H4 (cell line): ENCODE data around the gene ZNF780A. TPM values are rescaled to one million over a fixed set of nuclear protein-coding genes. Genes with fewer than 3 reads are reported as not detected.
"Not testable (repeated sequence)": the region's sequence is repeated elsewhere in the genome, so short reads cannot be mapped to it uniquely, and the experiment has no call there.

Source experiments
- DNase-seq: peaks from one replicate; pipeline ENCODE4 v3.0.0-alpha.2; 2015; ENCODE audit warnings: low spot score
- total RNA-seq: library from RNA; depleted of rRNA; stranded (reverse); fragments of >200 nt; shearing (Covaris generic); gene quantifications from 2 replicates; pipeline ENCODE4 v1.2.3, GENCODE V29; 2014

The ZNF780A gene
- total RNA-seq, 1 experiment from 2014 or later: 17.1 TPM

DNA sequence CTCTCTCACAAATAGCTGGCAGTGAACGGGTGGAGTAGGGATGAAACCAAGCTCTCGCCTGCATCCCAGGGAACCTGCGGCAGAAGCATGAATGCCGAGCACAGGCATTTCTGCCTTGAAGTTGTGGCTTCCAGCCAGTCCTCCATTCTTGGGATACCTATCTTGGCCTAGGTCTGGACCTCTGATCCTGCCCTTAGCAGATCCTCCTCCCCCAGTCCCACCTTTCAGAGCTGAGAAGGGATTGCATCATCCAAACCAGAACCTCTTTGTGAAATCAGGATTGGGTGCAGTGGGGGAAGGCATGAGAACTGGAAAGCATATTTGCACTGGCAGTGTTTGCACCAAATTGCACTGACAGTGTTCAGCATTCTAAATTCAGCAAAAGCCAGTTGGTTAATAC, 5.8 kb downstream of the ZNF780A start:
- DNase-seq: no peak

DNA sequence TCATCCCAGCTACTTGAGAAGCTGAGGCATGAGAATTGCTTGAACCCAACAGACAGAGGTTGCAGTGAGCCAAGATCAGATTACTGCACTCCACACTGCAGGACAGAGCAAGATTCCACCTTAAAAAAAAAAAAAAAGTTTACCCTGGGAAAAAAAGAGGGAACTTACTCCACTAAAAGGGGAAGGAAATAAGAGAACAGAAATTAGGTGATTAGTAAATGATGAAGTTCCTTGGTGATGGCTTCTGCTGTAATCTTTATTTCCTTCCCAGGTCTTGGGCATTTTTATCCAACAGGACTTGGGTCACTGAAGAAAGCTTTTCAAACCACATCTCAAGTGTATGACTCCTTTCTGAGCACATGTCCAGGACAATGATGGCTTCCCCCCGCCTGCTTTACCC, 9.3 kb downstream of the ZNF780A start:
- DNase-seq: no peak

DNA sequence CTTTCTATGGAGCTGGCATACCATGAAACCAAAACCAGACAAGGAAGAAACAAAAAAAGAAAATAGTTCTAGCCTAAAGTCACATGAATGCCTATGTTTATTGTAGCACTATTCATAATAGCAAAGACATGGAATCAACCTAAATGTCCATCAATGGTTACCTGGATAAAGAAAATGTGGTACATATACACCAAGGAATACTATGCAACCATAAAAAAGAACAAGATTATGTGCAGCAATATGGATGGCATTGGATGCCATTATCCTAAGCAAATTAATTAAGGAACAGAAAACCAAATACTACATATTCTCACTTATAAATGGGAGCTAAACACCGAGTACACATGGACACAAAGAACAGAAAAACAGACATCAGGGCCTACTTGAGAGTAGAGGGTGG, 10.5 kb downstream of the ZNF780A start:
- no peak for DNase-seq

DNA sequence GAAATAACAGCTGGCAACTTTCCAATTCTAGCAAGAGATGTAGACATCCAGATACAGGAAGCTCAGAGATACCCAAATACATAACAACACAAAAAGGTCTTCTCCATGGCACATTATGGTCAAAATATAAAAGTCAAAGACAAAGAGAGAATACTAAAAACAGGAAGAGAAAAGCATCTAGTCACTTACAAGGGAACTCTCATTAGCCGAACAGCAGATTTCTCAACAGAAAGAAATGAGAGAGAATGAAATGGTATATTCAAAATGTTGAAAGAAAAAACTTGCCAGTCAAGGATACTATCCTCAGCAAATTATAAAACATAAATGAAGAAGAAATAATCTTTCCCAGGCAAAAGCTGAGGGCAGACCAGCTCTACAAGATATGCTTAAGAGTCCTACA, 12.4 kb downstream of the ZNF780A start:
- no peak for DNase-seq

DNA sequence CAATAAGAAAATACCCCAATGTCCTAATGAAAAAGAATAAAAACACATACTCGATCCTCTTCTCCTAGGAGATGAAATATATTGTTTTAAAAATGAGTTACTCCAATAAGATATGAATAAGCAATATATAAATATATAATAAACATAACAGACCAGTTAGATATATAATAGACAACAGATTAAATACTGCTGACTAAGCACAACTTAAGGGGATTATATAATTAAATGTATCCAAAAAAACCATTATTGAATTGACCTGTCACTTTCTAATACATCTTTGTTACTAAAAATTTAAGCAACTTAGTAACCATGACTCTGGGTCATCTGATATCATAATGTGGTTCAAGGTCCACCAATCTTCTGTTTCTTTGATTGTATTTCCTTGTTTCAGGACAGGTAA, 20.7 kb downstream of the ZNF780A start:
- DNase-seq: no peak

DNA sequence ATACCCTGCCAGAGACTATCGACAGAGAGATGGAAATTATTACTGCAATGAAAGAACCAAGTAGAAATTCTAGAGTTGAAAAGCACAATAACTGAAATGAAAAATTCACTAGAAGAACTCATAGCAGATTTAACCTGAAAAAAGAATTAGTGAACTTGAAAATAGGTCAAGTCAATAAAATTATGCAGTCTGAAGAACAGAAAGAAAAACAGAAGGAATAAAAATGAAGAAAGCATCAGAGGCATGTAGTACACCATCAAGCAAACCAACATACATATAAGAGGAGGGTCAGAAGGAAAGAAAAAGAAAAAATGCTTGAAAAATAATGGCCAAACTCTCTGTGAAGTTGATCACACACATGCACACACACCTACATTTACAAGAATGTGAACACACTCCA, 31.1 kb downstream of the ZNF780A start:
- DNase-seq: no peak

DNA sequence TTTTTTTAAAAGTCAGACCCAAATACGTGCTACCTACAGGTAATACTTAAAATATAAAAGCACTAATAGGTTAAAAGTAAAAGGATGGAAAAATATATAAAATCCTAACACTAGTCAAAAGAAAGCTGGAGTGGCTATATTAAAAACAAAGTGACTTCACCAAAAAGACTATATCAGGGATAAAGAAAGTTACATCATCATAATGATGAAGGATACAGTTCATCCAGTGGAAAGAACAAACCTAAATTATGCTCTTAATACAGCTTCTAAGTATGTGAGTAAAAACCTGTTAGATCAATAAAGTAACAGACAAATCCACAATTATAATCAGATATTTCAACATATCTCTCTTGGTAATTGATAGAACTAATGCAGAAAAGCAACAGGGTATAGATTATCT, 33.6 kb downstream of the ZNF780A start:
- DNase-seq: no peak

DNA sequence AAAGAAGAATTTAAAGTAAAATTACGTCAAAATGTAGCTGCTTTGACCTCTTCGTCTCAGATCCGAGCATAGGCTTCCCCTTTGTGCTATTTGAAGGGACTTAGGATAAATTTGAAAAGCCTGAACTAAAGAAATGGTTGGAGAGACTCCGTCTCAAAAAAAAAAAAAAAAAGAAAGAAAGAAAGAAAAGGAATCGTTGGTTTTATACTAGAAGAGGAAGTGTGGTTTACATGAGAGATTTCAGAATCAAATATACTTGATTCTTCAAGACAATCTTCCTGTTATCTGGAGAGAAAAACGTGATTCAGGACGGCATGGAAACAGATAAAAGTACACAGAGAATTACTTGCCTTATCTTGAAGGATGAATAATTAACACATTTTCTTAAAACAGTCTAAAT, 34.2 kb downstream of the ZNF780A start:
- DNase-seq: no peak

DNA sequence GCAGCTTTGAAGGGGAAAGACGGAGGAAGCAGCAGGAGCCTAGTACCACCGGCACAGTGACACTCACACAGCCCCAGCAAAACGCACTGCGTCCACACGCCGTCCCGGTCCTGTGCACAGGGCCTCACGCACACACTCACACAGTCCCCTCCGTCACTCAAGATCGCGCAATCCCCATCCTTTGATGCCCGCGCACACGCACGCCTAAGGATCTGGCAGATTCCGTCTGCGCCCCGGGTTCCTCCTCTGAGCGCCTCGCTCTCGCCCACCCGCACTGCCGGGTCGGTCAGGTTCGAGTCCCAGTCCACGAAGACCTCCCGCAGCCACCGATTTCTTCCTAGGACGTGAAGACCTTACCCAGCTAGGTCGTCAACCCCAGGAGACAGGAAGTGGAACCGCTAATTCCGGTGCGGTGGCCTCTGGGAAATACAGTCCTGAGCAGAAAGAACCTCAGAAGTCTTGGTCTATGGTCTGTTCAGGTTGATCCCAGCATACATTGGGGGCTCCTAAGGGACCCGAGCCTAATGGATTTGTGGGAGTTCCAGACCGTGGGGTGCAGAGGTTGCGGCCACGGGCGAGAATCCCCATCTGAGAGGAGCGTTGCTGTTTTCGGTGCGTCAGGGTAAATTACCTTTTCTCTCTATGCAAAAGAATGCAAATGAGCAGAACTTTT, 34.8 kb downstream of the ZNF780A start, which contains the start of gene ZNF780B:
ZNF780B (minus strand) TSS at position 400 of the 673 bp plus-strand sequence. CDS start 5,899 bp downstream, outside the sequence.
- peak; percentile 49 for DNase-seq

DNA sequence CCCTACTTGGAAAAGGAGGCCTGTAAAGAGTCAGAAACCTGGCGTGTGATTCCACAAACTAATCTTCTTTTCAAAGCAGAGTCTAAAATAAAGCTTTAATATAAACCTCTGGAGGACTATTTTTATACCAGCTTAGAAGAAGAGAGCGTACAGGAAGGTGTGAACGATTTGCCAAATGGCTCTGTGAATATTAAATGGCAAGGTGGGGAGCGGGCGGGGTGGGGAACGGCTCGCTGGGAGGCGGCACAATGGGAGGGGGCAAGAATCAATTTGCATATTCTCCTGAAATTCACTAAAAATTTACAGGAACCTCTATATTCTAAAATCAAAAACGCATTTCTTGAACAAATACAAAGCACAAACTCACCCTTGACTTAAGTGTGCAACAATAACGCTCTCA, 35.7 kb downstream of the ZNF780A start:
- DNase-seq: no peak

DNA sequence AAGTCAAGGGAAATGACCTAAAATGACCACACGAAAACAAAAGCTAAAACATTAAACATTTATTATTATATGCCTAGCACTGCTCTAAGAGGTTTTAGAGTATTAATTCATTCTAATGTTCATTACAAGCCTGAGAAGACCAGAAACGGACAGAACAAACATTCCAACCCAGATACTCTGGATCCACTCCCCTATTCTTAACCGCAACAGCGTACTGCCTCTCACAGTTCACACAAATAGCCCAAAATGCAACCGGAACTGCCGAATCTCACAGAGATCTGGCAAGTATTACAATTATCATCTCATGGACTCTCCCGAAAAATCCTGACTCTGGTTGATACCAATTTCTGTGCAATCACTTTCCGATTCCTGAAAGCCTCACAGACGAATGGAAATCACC, 36.1 kb downstream of the ZNF780A start:
- DNase-seq: no peak

DNA sequence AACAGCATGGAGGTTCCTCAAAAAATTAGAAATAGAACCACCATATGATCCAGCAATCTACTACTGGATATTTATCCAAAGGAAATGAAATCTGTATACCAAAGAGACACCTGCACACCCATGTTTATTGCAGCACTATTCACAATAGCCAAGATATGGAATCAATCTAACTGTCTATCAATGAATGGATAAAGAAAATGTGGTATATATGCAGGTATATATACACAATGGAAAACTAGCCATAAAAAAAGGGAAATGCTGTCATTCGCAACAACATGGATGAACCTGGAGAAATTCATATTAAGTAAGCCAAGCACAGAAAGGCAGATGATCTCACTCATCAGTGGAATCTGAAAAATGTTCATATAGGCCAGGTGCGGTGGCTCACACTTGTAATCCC, 37.3 kb downstream of the ZNF780A start:
- no peak for DNase-seq

DNA sequence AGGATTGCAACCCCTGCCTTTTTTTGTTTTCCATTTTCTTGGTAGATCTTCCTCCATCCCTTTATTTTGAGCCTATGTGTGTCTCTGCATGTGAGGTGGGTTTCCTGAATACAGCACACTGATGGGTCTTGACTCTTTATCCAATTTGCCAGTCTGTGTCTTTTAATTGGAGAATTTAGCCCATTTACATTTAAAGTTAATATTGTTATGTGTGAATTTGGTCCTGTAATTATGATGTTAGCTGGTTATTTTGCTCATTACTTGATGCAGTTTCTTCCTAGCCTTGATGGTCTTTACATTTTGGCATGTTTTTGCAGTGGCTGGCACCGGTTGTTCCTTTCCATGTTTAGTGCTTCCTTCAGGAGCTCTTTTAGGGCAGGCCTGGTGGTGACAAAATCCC, 49.0 kb downstream of the ZNF780A start:
- DNase-seq: not testable (repeated sequence)

DNA sequence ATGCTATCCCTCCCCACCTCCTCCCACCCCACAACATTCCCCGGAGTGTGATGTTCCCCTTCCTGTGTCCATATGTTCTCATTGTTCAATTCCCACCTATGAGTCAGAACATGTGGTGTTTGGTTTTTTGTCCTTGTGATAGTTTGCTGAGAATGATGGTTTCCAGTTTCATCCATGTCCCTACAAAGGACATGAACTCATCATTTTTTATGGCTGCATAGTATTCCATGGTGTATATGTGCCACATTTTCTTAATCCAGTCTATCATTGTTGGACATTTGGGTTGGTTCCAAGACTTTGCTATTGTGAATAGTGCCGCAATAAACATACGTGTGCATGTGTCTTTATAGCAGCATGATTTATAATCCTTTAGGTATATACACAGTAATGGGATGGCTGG, 52.7 kb downstream of the ZNF780A start:
- DNase-seq: not testable (repeated sequence)

DNA sequence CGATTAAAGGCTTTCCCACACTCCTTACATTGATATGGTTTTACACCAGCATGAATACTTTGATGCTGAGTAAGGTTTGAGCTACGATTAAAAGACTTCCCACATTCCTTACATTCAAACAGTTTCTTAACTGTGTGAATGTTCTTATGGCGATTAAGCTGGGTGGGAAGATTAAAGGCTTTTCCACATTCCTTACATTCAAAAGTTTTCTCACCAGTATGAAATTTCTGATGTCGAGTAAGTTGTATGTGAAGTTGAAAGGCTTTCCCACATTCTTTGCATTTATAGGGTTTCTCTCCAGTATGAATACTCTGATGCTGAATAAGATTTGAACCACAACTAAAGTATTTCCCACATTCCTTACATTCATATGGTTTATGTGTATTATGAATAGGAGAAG, 54.7 kb downstream of the ZNF780A start:
- DNase-seq: no peak

DNA sequence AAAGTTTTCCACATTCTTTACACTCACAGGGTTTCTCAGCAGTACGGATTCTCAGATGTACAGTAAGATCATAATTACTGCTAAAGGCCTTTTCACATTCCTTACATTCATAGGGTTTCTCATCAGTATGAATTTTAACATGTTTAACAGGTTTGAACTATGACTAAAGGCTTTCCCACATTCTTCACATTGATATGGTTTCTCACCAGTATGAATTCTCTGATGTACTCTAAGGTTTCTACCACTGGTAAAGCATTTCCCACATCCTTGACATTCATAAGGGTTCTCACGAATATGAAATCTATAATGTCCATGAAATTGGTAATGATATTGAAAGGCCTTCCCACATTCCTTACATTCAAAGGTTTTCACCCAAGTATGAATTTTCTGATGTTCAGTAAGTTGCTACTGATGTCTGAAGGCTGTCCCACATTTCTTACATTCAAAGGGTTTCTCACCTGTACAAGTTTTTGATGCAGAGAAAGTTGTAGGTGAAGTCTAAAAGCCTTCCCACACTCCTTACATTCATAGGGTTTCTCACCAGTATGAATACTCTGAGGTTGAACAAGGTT, 56.7 kb downstream of the ZNF780A start:
- no peak for DNase-seq

DNA sequence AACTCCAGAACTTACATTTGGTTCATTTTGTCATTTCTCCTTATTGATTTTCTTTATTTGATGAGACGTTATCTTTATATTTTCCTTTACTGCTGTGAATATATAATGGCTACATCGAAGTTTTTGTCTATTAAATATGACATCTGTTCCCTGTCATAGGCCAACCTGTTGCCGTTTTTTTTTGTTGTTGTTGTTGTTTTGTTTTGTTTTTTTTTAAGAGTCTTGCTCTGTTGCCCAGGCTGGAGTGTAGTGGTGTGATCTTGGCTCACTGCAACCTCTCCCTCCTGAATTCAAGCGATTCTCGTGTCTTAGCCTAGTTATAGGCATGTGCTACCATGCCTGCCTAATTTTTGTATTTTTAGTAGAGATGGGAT, 64.2 kb downstream of the ZNF780A start:
- DNase-seq: no peak

DNA sequence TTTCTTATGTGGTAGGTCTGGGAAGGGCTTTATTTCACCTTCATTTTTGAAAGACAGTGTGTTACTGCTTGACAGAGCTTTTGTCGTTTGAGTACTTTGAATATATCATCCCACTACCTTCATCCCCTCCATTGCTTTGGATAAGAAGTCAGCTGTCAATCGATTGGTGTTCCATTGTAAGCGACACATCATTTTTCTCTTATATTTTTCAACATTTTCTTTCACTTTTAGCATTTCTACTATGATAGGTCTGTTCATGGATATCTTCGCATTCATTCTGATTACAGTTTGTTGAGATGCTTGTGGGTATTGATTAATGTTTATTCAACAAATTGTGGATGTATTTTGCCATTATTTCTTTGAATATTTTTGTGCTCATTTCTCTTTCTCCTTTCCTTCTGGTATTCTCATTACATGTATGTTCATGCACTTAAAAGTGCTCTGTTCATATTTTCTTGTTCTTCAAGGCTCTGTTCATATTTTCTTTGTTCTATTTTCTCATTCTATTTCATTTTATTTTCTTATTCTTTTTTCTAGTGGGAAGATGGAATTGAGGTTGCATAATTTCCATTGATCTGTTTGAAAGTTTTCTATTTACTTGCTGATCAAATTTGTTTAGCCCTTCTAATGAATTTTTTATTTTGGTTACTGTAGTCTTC, 64.7 kb downstream of the ZNF780A start:
- no peak for DNase-seq

DNA sequence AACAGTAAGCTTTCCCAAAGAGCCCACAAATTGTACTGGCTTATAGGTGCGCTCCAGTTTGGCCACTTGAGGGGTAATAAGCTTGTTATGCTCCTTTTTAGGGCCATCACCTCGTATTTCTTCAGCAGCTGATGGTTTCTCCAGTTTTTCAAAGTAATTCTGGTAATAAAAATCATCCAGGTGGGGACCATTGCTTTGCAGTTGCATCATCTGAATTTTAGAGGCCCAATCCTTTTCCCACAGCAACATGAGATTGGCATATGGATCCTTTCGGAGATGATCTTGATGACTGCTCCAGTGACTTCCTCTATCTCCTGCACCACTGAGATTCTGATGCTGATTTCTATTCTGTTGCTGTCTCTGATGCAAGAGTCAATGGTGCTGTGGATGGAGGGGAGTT, 66.8 kb downstream of the ZNF780A start:
- DNase-seq: no peak
